ENCODE measurements around the gene SMARCA4. TPM values are rescaled to one million over a fixed set of nuclear protein-coding genes. Genes with fewer than 3 reads are reported as not detected.

SMARCA4 gene
- total and polyA plus RNA-seq, 2 experiments from 2014 or later: 177 to 336 TPM

- TF ChIP-seq ZNF462 (CRISPR knock-in tag; IDR thresholded peaks at IDR 0.05): no peak
These were observed 108.7 kb downstream of the SMARCA4 start (continued) for GRCh38 chr19:11069561-11069960.

GRCh38 chr19:11070123-11070522 lies 109.3 kb downstream of the SMARCA4 start:
- Mint-ChIP-seq H3K4me3 (no peak overlapping the region), H3K36me3 (ENCODE audit: low read depth) (peaks cover 22% of the 10 kb centered on the region), H3K27me3 (ENCODE audit: insufficient read depth, low read depth, poor library complexity) (peaks cover 29% of the 10 kb centered on the region), H3K27ac (no peak overlapping the region), H3K9me3 (peaks cover 3% of the 10 kb centered on the region), H3K4me1 (peaks cover 4% of the 10 kb centered on the region)
- Histone ChIP-seq H3F3A (replicated peaks; ENCODE audit: low read depth) (0 out of 2 replicates have a peak, but pooled peaks cover 2% of the 10 kb centered on the region), H3K9me2 (ENCODE audit: insufficient read depth) (no peaks in the 10 kb centered on the region), H3K27ac (ENCODE audit: low read depth) (no peak overlapping the region), H3K79me2 (replicated peaks; ENCODE audit: insufficient read depth) (no peaks in the 10 kb centered on the region), H3K4me2 (no peak overlapping the region), H3K27me3 (ENCODE audit: insufficient read depth) (no peaks in the 10 kb centered on the region), H3K36me3 (ENCODE audit: insufficient read depth) (no peaks in the 10 kb centered on the region), H2AFZ (no peak overlapping the region), H3K4me3 (no peak overlapping the region), H4K20me1 (replicated peaks; ENCODE audit: insufficient read depth) (no peaks in the 10 kb centered on the region; the same call in 1 of the 2 replicates), H3K4me1 (ENCODE audit: insufficient read depth) (no peaks in the 10 kb centered on the region)
- TF ChIP-seq ZNF114 (CRISPR knock-in tag; IDR thresholded peaks at IDR 0.05) (no peak), EZH2phosphoT487 (IDR thresholded peaks at IDR 0.05; ENCODE audit: unreplicated experiment) (no peak), CREB1 (CRISPR knock-in tag; IDR thresholded peaks at IDR 0.05; ENCODE audit: low read depth) (no peak), POLR2AphosphoS5 (IDR thresholded peaks at IDR 0.05; ENCODE audit: low read depth) (no peak), ETS1 (IDR thresholded peaks at IDR 0.05) (no peak)
- TF ChIP-seq, protein P1, sequence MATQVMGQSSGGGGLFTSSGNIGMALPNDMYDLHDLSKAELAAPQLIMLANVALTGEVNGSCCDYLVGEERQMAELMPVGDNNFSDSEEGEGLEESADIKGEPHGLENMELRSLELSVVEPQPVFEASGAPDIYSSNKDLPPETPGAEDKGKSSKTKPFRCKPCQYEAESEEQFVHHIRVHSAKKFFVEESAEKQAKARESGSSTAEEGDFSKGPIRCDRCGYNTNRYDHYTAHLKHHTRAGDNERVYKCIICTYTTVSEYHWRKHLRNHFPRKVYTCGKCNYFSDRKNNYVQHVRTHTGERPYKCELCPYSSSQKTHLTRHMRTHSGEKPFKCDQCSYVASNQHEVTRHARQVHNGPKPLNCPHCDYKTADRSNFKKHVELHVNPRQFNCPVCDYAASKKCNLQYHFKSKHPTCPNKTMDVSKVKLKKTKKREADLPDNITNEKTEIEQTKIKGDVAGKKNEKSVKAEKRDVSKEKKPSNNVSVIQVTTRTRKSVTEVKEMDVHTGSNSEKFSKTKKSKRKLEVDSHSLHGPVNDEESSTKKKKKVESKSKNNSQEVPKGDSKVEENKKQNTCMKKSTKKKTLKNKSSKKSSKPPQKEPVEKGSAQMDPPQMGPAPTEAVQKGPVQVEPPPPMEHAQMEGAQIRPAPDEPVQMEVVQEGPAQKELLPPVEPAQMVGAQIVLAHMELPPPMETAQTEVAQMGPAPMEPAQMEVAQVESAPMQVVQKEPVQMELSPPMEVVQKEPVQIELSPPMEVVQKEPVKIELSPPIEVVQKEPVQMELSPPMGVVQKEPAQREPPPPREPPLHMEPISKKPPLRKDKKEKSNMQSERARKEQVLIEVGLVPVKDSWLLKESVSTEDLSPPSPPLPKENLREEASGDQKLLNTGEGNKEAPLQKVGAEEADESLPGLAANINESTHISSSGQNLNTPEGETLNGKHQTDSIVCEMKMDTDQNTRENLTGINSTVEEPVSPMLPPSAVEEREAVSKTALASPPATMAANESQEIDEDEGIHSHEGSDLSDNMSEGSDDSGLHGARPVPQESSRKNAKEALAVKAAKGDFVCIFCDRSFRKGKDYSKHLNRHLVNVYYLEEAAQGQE (IDR thresholded peaks at IDR 0.05; ENCODE audit: unreplicated experiment): no peak
- ATAC-seq (no peak), DNase-seq (ENCODE audit: low spot score) (no peak)

Measured in GM23338 (cell line).